Neural cell (in vitro differentiated cells): ENCODE results near the gene TPRG1. TPM values are rescaled to one million over a fixed set of nuclear protein-coding genes. Genes with fewer than 3 reads are reported as not detected.

Experiments used
- H2AFZ ChIP-seq: fragments of 200-600, 300-800 bp; sonication (generic), shearing (Covaris generic); 2 replicates; pipeline ENCODE4 v1.6.0; 2014; ENCODE audit warnings: low read depth, mild to moderate bottlenecking, antibody characterized with exemption, low read length, moderate library complexity
- H3F3A ChIP-seq: fragments of 200-600 bp; shearing (Covaris generic); 2 replicates; pipeline ENCODE4 v1.6.1; 2016; ENCODE audit warnings: mild to moderate bottlenecking, moderate library complexity, mixed read lengths, antibody characterized with exemption, low read length; ENCODE audit not compliant: insufficient read depth, poor library complexity, severe bottlenecking
- H3K27ac ChIP-seq: fragments of 200-600, 300-800 bp; sonication (generic), shearing (Covaris generic); 2 replicates; pipeline ENCODE4 v1.5.1; 2014; ENCODE audit warnings: mild to moderate bottlenecking, low read length, moderate library complexity
- H3K27me3 ChIP-seq: fragments of 300-800, 200-600 bp; sonication (generic), shearing (Covaris generic); 2 replicates; pipeline ENCODE4 v1.6.0; 2014; ENCODE audit warnings: mild to moderate bottlenecking, low read depth, low read length, moderate library complexity; ENCODE audit not compliant: insufficient read depth
- H3K36me3 ChIP-seq: fragments of 300-800, 200-600 bp; sonication (generic), shearing (Covaris generic); 2 replicates; pipeline ENCODE4 v1.5.1; 2014; ENCODE audit warnings: mild to moderate bottlenecking, antibody characterized with exemption, low read length, moderate library complexity; ENCODE audit not compliant: insufficient read depth
- H3K4me2 ChIP-seq: fragments of 300-800, 200-600 bp; sonication (generic), shearing (Covaris generic); 2 replicates; pipeline ENCODE4 v1.6.0; 2014; ENCODE audit warnings: mild to moderate bottlenecking, low read length
- H3K4me3 ChIP-seq: fragments of 300-800, 200-600 bp; sonication (generic), shearing (Covaris generic); 2 replicates; pipeline ENCODE4 v1.5.1; 2014; ENCODE audit warnings: mild to moderate bottlenecking, low read length, moderate library complexity
- H3K79me2 ChIP-seq: fragments of 200-600 bp; shearing (Covaris generic); replicated peaks from 2 replicates; pipeline ENCODE4 v1.6.0; 2014; ENCODE audit warnings: mild to moderate bottlenecking, low read length, moderate library complexity; ENCODE audit not compliant: insufficient read depth
- H3K9ac ChIP-seq: fragments of 300-800, 200-600 bp; sonication (generic), shearing (Covaris generic); 2 replicates; pipeline ENCODE4 v1.6.1; 2016; ENCODE audit warnings: mild to moderate bottlenecking, low read length, mixed read lengths
- H3K9me2 ChIP-seq: fragments of 200-600 bp; shearing (Covaris generic); 2 replicates; pipeline ENCODE4 v1.6.1; 2016; ENCODE audit warnings: mild to moderate bottlenecking, low read length, mixed read lengths; ENCODE audit not compliant: insufficient read depth
- H3K9me3 ChIP-seq: fragments of 200-600, 300-800 bp; sonication (generic), shearing (Covaris generic); 2 replicates; pipeline ENCODE4 v1.6.1; 2016; ENCODE audit warnings: mild to moderate bottlenecking, mixed run types, low read length, moderate library complexity, mixed read lengths
- H4K20me1 ChIP-seq: fragments of 200-600 bp; shearing (Covaris generic); 2 replicates; pipeline ENCODE4 v1.6.1; 2016; ENCODE audit warnings: mild to moderate bottlenecking, mixed run types; ENCODE audit not compliant: insufficient read depth
- EP300 ChIP-seq: fragments of 450-650 bp; conservative IDR thresholded peaks from 2 replicates; pipeline ENCODE4 v1.6.1; 2014; ENCODE audit warnings: antibody characterized with exemption, mild to moderate bottlenecking, moderate library complexity; ENCODE audit not compliant: poor library complexity, severe bottlenecking
- EZH2 ChIP-seq: fragments of 200-600, 300-800 bp; shearing (Covaris generic), sonication (generic); IDR thresholded peaks from 2 replicates; pipeline ENCODE4 v1.6.1; 2014; ENCODE audit warnings: antibody characterized with exemption, low read length, borderline replicate concordance, mild to moderate bottlenecking; ENCODE audit not compliant: insufficient read depth, poor library complexity, severe bottlenecking
- MXI1 ChIP-seq: fragments of 450-650 bp; conservative IDR thresholded peaks from 2 replicates; pipeline ENCODE4 v1.6.1; 2014; ENCODE audit warnings: antibody characterized with exemption, mild to moderate bottlenecking; ENCODE audit not compliant: poor library complexity, severe bottlenecking
- POLR2AphosphoS5 ChIP-seq: IDR thresholded peaks from 2 replicates; pipeline ENCODE4 v1.6.1; 2012
- SMC3 ChIP-seq: fragments of 450-650 bp; conservative IDR thresholded peaks from 2 replicates; pipeline ENCODE4 v1.6.1; 2014; ENCODE audit warnings: antibody characterized with exemption, mild to moderate bottlenecking, moderate library complexity; ENCODE audit not compliant: poor library complexity
- TAF1 ChIP-seq: IDR thresholded peaks from 2 replicates; pipeline ENCODE4 v1.6.1; 2012; ENCODE audit warnings: low read depth
- polyA plus RNA-seq: library from polyadenylated mRNA; depleted of rRNA; stranded (reverse); fragments of >200 nt; gene quantifications from 2 replicates; pipeline ENCODE4 v1.2.3, GENCODE V29; 2014
- TF ChIP-seq, protein P1 (sequence below): fragments of 450-650 bp; IDR thresholded peaks from 2 replicates; pipeline ENCODE4 v1.5.1; 2014; ENCODE audit warnings: antibody characterized with exemption, mild to moderate bottlenecking, moderate library complexity; ENCODE audit not compliant: poor library complexity, severe bottlenecking

TPRG1 gene
- polyA plus RNA-seq, 1 donor from 2014 or later = 0.17 TPM

DNA sequence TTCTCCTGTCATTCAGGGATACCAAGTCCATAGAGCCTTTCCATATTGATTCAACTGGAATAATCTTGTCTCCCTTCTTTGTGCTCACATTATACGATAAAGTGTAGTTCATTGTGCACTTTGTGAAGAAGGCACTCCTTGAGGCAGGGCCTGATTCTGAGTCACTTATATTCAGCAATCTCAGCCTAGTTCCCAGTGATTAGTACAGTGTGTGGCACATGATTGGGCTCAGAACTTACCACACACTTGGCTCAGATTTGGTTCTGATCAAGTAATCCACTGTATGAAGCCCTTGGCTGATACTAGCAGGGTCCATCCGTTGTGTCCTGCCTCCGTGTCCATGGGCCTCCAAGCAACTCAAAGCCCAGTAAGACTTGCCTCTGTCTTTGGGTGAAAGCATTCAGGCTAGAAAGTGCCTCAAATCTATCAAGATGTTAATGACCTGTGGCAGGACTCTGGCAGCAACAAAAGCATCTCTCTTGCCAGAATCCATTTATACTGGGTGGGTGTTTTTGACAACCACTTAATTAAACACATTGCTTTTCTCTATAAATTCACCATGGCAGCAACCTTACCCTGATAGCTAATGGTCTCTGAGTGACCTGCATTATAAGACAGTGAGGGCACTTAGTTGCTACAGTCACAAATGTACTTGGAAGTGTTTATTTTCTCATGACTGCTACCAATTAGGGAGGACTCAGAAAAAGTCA lies 51.3 kb downstream of the TPRG1 start:
- Histone ChIP-seq H3K4me2 (no peak overlapping the region), H3K9ac (no peak overlapping the region), H3K36me3 (no peaks in the 10 kb centered on the region), H3F3A (no peaks in the 10 kb centered on the region), H2AFZ (no peak overlapping the region), H3K9me3 (no peaks in the 10 kb centered on the region), H3K4me3 (no peak overlapping the region), H3K27ac (peak overlapping the region; percentile 38), H3K27me3 (no peaks in the 10 kb centered on the region), H3K79me2 (no peaks in the 10 kb centered on the region), H3K9me2 (no peaks in the 10 kb centered on the region), H4K20me1 (no peaks in the 10 kb centered on the region)
- TF ChIP-seq POLR2AphosphoS5 = peak; percentile 32
- TF ChIP-seq EP300 = peak; percentile 28
- no peak for TF ChIP-seq EZH2

DNA sequence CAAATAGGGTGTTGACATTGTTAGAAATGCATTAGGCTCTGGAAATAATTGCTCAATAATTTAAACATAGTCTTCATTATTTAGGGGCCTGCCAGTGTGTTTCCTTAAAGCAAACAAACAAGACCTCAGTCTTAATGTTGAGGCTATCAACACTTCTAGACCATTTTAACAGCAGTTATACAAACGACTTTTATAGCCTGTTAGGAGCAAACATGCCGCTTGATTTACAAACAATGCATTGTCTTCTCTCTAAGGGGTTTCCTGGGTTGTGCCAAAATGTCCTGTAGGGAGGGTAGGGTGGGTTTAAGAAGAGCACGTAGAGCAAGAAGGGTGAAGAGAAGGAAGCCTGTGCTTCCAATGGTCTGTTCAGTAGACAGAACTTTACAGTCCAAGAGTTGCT lies 53.7 kb downstream of the TPRG1 start:
- Histone ChIP-seq H4K20me1 (no peaks in the 10 kb centered on the region), H3K9ac (no peak overlapping the region), H3K4me2 (no peak overlapping the region), H3K9me2 (no peaks in the 10 kb centered on the region), H3K4me3 (no peak overlapping the region), H3F3A (no peaks in the 10 kb centered on the region), H2AFZ (no peak overlapping the region), H3K9me3 (no peaks in the 10 kb centered on the region), H3K79me2 (no peaks in the 10 kb centered on the region), H3K27me3 (no peaks in the 10 kb centered on the region), H3K36me3 (no peaks in the 10 kb centered on the region), H3K27ac (no peak overlapping the region)
- TF ChIP-seq, protein P1, sequence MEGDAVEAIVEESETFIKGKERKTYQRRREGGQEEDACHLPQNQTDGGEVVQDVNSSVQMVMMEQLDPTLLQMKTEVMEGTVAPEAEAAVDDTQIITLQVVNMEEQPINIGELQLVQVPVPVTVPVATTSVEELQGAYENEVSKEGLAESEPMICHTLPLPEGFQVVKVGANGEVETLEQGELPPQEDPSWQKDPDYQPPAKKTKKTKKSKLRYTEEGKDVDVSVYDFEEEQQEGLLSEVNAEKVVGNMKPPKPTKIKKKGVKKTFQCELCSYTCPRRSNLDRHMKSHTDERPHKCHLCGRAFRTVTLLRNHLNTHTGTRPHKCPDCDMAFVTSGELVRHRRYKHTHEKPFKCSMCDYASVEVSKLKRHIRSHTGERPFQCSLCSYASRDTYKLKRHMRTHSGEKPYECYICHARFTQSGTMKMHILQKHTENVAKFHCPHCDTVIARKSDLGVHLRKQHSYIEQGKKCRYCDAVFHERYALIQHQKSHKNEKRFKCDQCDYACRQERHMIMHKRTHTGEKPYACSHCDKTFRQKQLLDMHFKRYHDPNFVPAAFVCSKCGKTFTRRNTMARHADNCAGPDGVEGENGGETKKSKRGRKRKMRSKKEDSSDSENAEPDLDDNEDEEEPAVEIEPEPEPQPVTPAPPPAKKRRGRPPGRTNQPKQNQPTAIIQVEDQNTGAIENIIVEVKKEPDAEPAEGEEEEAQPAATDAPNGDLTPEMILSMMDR = no peak
- TF ChIP-seq MXI1 (no peak), TAF1 (no peak), SMC3 (no peak)

DNA sequence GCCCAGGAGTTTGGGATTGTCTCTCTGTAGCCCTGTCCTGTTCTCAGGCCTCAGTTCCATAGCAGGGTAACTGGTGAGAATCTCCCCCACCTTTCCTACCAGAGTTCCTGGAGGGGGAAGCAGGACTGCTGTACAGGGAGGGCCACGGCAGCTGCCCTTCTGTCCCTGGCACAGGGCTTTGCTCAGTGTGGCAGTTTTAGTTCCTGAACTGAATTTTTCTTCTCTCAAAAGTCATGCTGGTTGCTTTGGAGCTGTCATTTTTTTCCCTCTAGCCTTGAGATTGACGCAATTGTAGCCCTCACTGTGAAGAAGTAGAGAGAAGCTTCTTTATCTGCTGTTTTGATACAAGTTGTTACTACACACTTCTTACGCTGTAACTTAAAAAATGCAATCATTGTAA lies 55.5 kb downstream of the TPRG1 start:
- Histone ChIP-seq H3K9me3 (no peaks in the 10 kb centered on the region), H3K9ac (no peak overlapping the region), H3K27me3 (no peaks in the 10 kb centered on the region), H3K4me3 (no peak overlapping the region), H4K20me1 (no peaks in the 10 kb centered on the region), H3K4me2 (no peak overlapping the region), H3F3A (no peaks in the 10 kb centered on the region), H2AFZ (no peak overlapping the region), H3K27ac (no peak overlapping the region), H3K79me2 (no peaks in the 10 kb centered on the region), H3K36me3 (no peaks in the 10 kb centered on the region), H3K9me2 (no peaks in the 10 kb centered on the region)
- TF ChIP-seq POLR2AphosphoS5 = no peak
- TF ChIP-seq EP300 = no peak
- TF ChIP-seq TAF1 = no peak
- TF ChIP-seq, protein P1 = no peak
- TF ChIP-seq MXI1 = no peak
